Endothelial cell of umbilical vein (primary cell): ENCODE results near the gene CACNA2D3. TPM values are rescaled to one million over a fixed set of nuclear protein-coding genes. Genes with fewer than 3 reads are reported as not detected.

Experiments used
- BruUV-seq: library from RNA; stranded (reverse); fragments of 400-500 nt; replicated peaks from 2 replicates; lab custom pipeline; 2021; lab: Mats Ljungman, UMichigan
- CTCF ChIA-PET: fragments of 300-600, 350-600 bp; sonication (Branson Sonifier 250); formaldehyde crosslinking; loops from one replicate; lab custom pipeline; 2021; ENCODE audit warnings: antibody characterized with exemption, inconsistent platforms; lab: Charles Lee
- POLR2A ChIA-PET: fragments of 300-600, 350-600 bp; sonication (Branson Sonifier 250); formaldehyde crosslinking; loops from one replicate; lab custom pipeline; 2021; ENCODE audit warnings: antibody characterized with exemption, inconsistent platforms; lab: Charles Lee
- DNase-seq: peaks from one replicate; pipeline ENCODE4 v3.0.0-alpha.2; 2011; ENCODE audit warnings: low read depth, low spot score
- FAIRE-seq: peaks from 2 replicates; lab custom pipeline; 2011; peaks lifted over from hg19 to GRCh38; lab: Jason Lieb, UNC
- H2AFZ ChIP-seq: 2 replicates; pipeline ENCODE4 v1.6.0; 2012; ENCODE audit warnings: low read depth, low read length, control low read depth, inconsistent platforms
- H3K27ac ChIP-seq: 2 replicates; pipeline ENCODE4 v1.5.1; 2011; ENCODE audit warnings: low read depth, mild to moderate bottlenecking, control low read depth, low read length, moderate library complexity; ENCODE audit not compliant: insufficient read depth
- H3K27me3 ChIP-seq, 2 experiments: 2 replicates each; pipeline versions ENCODE4 v1.6.0 to v1.6.1; 2011; ENCODE audit warnings: low read length in 2 of 2, mixed read lengths in 1 of 2; ENCODE audit not compliant: control insufficient read depth in 2 of 2, insufficient read depth in 2 of 2
- H3K36me3 ChIP-seq, 2 experiments: 2 replicates in 1 of 2; 3 replicates in 1 of 2; pipeline ENCODE4 v1.5.1; 2011; ENCODE audit warnings: low read length in 2 of 2, mild to moderate bottlenecking in 1 of 2, moderate library complexity in 1 of 2; ENCODE audit not compliant: control insufficient read depth in 2 of 2, insufficient read depth in 2 of 2; ENCODE audit errors: extremely low read depth in 1 of 2
- H3K4me1 ChIP-seq: 3 replicates; pipeline ENCODE4 v1.5.1; 2011; ENCODE audit warnings: mild to moderate bottlenecking, low read length; ENCODE audit not compliant: control insufficient read depth, insufficient read depth; ENCODE audit errors: extremely low read depth
- H3K4me2 ChIP-seq: 2 replicates; pipeline ENCODE4 v1.6.1; 2011; ENCODE audit warnings: low read length, control low read depth, mixed read lengths; ENCODE audit not compliant: insufficient read depth
- H3K4me3 ChIP-seq, 3 experiments: fragments of 200-600 bp in 1 of 3; sonication (generic), shearing (Covaris generic) in 1 of 3; replicated peaks in 1 of 3; 2 replicates each; pipeline ENCODE4 v1.5.1; 2011 to 2016; ENCODE audit warnings: control low read depth in 3 of 3, low read length in 3 of 3, mild to moderate bottlenecking in 2 of 3, inconsistent platforms in 1 of 3, low read depth in 1 of 3, moderate library complexity in 1 of 3; ENCODE audit not compliant: insufficient read depth in 1 of 3
- H3K79me2 ChIP-seq: 2 replicates; pipeline ENCODE4 v1.6.0; 2012; ENCODE audit warnings: low read length, inconsistent platforms; ENCODE audit not compliant: control insufficient read depth, insufficient read depth
- H3K9ac ChIP-seq: replicated peaks from 2 replicates; pipeline ENCODE3; 2011; ENCODE audit warnings: low read length, control low read depth; ENCODE audit not compliant: insufficient read depth; ENCODE audit errors: extremely low read depth
- H3K9me1 ChIP-seq: replicated peaks from 3 replicates; pipeline ENCODE4 v1.6.0; 2011; ENCODE audit warnings: mild to moderate bottlenecking, low read length; ENCODE audit not compliant: control insufficient read depth, insufficient read depth; ENCODE audit errors: extremely low read depth
- H3K9me3 ChIP-seq: replicated peaks from 2 replicates; pipeline ENCODE4 v1.5.1; 2012; ENCODE audit warnings: low read length, inconsistent platforms; ENCODE audit not compliant: control insufficient read depth, insufficient read depth
- H4K20me1 ChIP-seq: replicated peaks from 2 replicates; pipeline ENCODE3; 2011; ENCODE audit warnings: mild to moderate bottlenecking, low read length; ENCODE audit not compliant: control insufficient read depth, insufficient read depth; ENCODE audit errors: extremely low read depth
- EZH2 ChIP-seq: IDR thresholded peaks from 2 replicates; pipeline ENCODE4 v1.6.1; 2012; ENCODE audit warnings: borderline replicate concordance, low read depth, mild to moderate bottlenecking, moderate library complexity, low read length, inconsistent platforms; ENCODE audit not compliant: severe bottlenecking
- FOS ChIP-seq: IDR thresholded peaks from 2 replicates; pipeline ENCODE4 v1.6.1; 2011; ENCODE audit warnings: mild to moderate bottlenecking, low read length, moderate library complexity, borderline replicate concordance; ENCODE audit not compliant: insufficient read depth
- GATA2 ChIP-seq: IDR thresholded peaks from 2 replicates; pipeline ENCODE4 v1.7.0; 2011; ENCODE audit warnings: low read depth, mild to moderate bottlenecking, moderate library complexity, mixed read lengths, low read length; ENCODE audit not compliant: insufficient read length, insufficient read depth
- MYC ChIP-seq: IDR thresholded peaks from one replicate; pipeline ENCODE4 v1.6.1; 2011; ENCODE audit warnings: mild to moderate bottlenecking, low read depth, low read length
- POLR2AphosphoS5 ChIP-seq: IDR thresholded peaks from 2 replicates; pipeline ENCODE4 v1.6.1; 2012; ENCODE audit warnings: low read depth, mild to moderate bottlenecking, control low read depth, low read length, moderate library complexity; ENCODE audit not compliant: insufficient read depth
- dilution Hi-C: fragments of 300-500 bp; cut with MboI; formaldehyde crosslinking; loops from one replicate; pipeline ENCODE4 v1.15.0; 2019; ENCODE audit warnings: low sequenced_read_pairs; ENCODE audit not compliant: extremely low pct_ligation_motif_present
- intact Hi-C: fragments of 100-400 bp; cut with micrococcal nuclease; formaldehyde crosslinking; loops from one replicate; pipeline ENCODE4 v1.10.0; 2022
- polyA plus RNA-seq, 4 experiments: library from polyadenylated mRNA; depleted of rRNA in 3 of 4; stranded (reverse) in 3 of 4; unstranded in 1 of 4; fragments of >200 nt; gene quantifications; 2 replicates each; pipeline versions ENCODE4 v1.2.1 to v1.2.3, GENCODE V29; 2011 to 2012; ENCODE audit warnings: missing spikeins in 1 of 4
- total RNA-seq: library from RNA; stranded (reverse); gene quantifications from 2 replicates; pipeline ENCODE4 v1.2.3, GENCODE V29; 2021
- TF ChIP-seq, protein P1 (sequence below), 2 donors: IDR thresholded peaks; 1 replicate in 1 of 2; 2 replicates in 1 of 2; pipeline ENCODE4 v1.5.1; 2011; ENCODE audit warnings: low read length in 2 of 2, mild to moderate bottlenecking in 2 of 2, moderate library complexity in 2 of 2, control low read depth in 1 of 2, inconsistent platforms in 1 of 2, low read depth in 1 of 2; ENCODE audit not compliant: insufficient read depth in 1 of 2; ENCODE audit errors: extremely low read depth in 1 of 2
- TF ChIP-seq, protein P2 (sequence below): IDR thresholded peaks from 2 replicates; pipeline ENCODE4 v1.6.1; 2011; ENCODE audit not compliant: insufficient read depth, insufficient read length

CACNA2D3 gene
- total and polyA plus RNA-seq, 2 donors (not counting 3 experiments of a cell fraction or from before 2014, with no cell fraction given): not detected

DNA sequence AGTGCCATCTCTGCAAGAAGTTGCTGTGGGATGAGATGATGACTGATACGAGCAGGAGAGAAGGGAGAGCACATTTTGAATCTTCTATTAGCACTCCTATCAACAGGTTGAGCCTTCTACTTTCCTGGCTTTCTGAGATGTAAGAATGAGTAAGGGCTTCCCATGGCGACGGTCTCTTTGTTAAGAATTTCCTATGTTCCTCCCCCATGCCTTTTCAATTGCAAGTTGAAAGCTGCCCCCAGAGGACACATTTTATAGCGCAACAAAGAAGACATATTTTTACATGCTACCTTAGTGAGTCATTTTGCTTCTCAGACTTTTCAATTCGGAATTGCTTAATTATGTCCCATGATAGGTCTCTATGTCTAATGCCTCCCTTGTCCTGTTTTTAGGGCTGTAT, 876.8 kb downstream of the CACNA2D3 start:
- TF ChIP-seq, protein P1, sequence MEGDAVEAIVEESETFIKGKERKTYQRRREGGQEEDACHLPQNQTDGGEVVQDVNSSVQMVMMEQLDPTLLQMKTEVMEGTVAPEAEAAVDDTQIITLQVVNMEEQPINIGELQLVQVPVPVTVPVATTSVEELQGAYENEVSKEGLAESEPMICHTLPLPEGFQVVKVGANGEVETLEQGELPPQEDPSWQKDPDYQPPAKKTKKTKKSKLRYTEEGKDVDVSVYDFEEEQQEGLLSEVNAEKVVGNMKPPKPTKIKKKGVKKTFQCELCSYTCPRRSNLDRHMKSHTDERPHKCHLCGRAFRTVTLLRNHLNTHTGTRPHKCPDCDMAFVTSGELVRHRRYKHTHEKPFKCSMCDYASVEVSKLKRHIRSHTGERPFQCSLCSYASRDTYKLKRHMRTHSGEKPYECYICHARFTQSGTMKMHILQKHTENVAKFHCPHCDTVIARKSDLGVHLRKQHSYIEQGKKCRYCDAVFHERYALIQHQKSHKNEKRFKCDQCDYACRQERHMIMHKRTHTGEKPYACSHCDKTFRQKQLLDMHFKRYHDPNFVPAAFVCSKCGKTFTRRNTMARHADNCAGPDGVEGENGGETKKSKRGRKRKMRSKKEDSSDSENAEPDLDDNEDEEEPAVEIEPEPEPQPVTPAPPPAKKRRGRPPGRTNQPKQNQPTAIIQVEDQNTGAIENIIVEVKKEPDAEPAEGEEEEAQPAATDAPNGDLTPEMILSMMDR (IDR thresholded peaks at IDR 0.05; ENCODE audit: extremely low read depth in 1 of 2, insufficient read depth in 1 of 2, low read depth in 1 of 2, low read length in 2 of 2): no peak
- TF ChIP-seq MYC: no peak
- TF ChIP-seq POLR2AphosphoS5: no peak
- no peak for TF ChIP-seq GATA2
- no peak for TF ChIP-seq FOS
- no peak for TF ChIP-seq EZH2
- TF ChIP-seq, protein P2, sequence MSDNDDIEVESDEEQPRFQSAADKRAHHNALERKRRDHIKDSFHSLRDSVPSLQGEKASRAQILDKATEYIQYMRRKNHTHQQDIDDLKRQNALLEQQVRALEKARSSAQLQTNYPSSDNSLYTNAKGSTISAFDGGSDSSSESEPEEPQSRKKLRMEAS: no peak
- POLR2A ChIA-PET: no interaction called here

More for the DNA sequence above, 876.8 kb downstream of the CACNA2D3 start:
- H3K27ac ChIP-seq: no peak overlapping the region
- FAIRE-seq: no peak
- H3K4me2 ChIP-seq: no peak overlapping the region
- no peaks in the 10 kb centered on the region for H3K79me2 ChIP-seq
- no TSS peak for BruUV-seq
- dilution Hi-C loops: no loop called here
- H3K36me3 ChIP-seq: no peaks in the 10 kb centered on the region
- H3K9me1 ChIP-seq: no peaks in the 10 kb centered on the region
- no peaks in the 10 kb centered on the region for H3K27me3 ChIP-seq
- CTCF ChIA-PET: no interaction called here
- H4K20me1 ChIP-seq: no peaks in the 10 kb centered on the region
- H3K4me1 ChIP-seq: no peaks in the 10 kb centered on the region
- H2AFZ ChIP-seq: no peak overlapping the region
- intact Hi-C loops: no loop called here
- H3K9ac ChIP-seq: no peak overlapping the region
- peaks cover 2% of the 10 kb centered on the region for H3K9me3 ChIP-seq
- no peak for DNase-seq
- H3K4me3 ChIP-seq: no peak overlapping the region
